Erythroblast (primary cell): ENCODE measurements around the gene FARP1.

Experiments
- GATA1 ChIP-seq: IDR thresholded peaks from 2 replicates; pipeline ENCODE4 v1.6.1; 2011; ENCODE audit warnings: low read depth, mild to moderate bottlenecking, control low read depth, low read length, moderate library complexity
- POLR2A ChIP-seq: IDR thresholded peaks from 2 replicates; pipeline ENCODE4 v1.6.1; 2011; ENCODE audit warnings: mild to moderate bottlenecking, low read length

- TF ChIP-seq POLR2A (no peak), GATA1 (no peak)
Measured at GRCh38 chr13:98265692-98266551, 123.0 kb downstream of the FARP1 start.
